GM21825 (cell line): Measurements from ENCODE around the gene FAAP100.
"Not testable (repeated sequence)": the region's sequence is repeated elsewhere in the genome, so short reads cannot be mapped to it uniquely, and the experiment has no call there.

Source experiments
- ATAC-seq: cut with Tn5 transposase; IDR thresholded peaks from one replicate; pipeline ENCODE4 v1.9.1; 2021; ENCODE audit warnings: mild to moderate bottlenecking, moderate library complexity; ENCODE audit not compliant: unreplicated experiment

The FAAP100 gene

GRCh38 chr17:81539961-81540675, 12.0 kb downstream of the FAAP100 start:
- no peak for ATAC-seq

- no peak for ATAC-seq
Measured at GRCh38 chr17:81539571-81539900, 12.6 kb downstream of the FAAP100 start.

DNA sequence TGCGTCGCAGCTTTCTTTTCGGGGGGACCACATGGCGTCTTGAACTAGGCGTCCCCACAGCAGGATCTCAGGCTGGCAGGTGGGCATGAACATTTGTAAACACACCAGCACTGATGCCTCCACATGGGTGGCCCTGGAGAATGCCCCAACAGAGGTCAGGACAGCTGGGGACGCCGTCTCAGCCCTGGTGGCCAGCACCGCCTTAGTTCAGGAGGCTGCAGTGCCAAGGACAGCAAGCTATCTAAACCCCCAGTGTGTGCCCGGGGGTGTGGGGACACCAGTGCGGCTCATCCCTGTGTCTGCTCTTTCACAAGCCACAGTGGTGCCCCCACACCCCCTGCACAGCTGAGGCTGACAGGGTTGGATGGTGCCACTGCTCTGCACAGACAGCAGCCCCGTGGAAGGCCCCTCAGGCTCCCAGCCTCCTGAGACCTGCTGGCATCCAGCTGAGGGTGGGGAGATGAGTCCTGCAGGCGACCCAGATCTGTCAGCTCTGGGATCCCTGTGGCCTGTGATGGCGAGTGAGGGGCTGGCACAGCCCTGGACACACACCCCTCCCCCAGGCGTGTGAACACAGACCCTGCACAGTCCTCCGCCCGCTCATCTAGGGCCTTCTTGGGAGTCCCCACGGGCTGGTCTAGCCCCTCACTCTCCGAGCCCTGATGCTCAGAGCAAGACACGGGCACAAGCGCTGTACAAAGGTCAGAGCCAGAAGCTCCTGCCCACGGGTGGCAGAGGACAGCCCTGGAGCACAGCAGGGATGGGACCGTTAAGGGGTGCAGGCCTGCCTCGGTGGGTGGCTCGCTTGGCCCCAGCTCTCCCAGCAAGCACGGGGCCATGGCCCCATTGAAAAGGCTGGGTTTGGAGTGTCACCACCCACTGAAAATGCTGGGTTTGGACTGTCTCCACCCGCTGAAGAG, 13.2 kb downstream of the FAAP100 start:
- ATAC-seq = no peak

- no peak for ATAC-seq
Measured at GRCh38 chr17:81537856-81538555, 14.1 kb downstream of the FAAP100 start.

- no peak for ATAC-seq
Measured at GRCh38 chr17:81537343-81537855, 14.8 kb downstream of the FAAP100 start.

- ATAC-seq = no peak
Measured at GRCh38 chr17:81536299-81537290, 15.6 kb downstream of the FAAP100 start.

GRCh38 chr17:81535480-81536298, 16.5 kb downstream of the FAAP100 start:
- ATAC-seq = no peak

DNA sequence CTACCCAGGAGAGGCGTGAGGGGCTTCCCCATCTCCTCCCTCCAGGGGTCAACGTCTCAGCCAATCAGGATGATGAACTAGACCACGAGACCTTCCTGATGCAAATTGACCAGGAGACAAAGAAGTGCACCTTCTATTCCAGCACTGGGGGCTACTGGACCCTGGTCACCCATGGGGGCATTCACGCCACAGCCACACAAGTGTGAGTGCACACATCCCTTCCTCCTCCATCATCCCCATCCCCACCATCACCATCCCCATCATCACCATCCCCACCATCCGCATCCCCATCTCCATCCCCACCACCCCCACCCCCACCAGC, 17.2 kb downstream of the FAAP100 start:
- no peak for ATAC-seq

DNA sequence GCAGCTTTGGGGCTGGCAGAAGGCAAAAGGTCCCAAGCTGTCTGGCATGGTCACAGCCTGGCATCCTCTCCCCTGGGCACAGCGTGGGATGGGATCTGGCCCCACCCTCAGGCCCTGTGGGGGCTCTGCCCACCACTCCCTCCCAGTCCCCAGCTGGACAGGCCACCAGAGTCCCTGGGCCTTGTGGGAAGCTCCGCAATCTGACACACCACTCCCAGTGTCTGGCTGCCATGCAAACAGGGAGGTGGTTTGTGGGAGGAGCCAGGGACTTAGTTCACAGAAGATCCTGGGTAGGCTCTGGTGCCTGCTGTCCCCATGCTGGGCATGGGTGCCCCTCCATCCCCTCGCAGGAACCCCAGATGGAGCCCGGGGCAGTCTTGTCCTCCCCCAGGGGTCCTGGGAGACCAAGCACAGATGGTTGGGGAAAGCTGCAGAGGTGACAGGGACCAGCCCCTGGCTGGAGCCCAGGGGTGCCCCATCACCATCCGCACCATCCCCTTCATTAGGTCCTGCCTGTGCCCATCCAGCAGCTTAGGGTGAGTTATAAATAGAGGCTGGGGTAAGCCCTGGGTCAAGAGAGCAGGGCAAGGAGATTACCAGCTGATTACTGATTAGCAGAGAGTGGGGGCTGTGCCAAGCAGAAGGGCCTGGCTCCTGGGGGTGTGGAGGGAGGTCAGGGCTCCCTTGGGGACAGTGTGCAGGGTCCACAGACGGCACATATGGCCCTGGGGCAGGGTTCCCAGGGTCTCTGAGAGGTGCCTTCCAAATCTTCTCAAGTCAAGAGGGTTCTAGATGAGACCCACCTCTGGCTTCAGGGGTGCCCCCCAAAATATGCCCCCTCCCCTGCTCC, 17.8 kb downstream of the FAAP100 start:
- no peak for ATAC-seq

DNA sequence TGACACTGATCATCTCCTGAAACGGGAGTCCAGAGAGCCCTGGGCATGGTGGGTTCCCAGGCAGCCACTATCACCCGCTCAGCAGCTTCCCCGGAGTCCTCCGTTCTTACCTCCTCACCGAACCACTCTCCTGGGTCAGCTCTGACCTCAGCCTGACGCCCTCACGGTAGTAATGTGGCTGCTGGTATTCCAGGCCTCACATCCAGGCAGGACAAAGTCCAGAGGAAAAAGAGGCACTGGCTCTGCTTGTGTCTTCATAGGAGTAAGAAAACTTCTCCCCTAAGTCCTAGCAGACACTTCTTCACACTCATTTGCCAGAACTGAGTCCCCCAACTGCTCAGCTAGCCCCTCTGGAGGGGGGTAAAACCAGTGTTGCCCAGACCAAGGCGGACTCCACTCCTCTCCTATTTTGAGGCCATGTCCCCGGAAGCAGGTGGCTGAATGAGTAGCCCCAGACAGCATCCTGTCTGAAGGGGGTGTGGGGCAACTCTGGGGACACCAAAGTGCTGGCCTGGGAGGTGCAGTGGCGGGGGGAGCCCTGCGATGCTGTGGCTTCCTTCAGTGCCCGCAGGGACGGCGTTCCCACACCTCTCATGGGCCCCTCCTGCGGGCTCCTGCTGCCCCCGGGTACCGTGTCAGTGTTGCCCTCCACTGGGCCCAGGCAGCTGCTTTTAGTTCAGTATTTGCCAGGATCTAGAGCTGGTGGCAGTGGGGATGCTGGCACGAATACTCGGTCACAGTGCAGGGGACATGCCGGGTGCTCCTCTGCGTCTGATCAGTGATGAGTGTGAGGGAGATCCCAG, 18.6 kb downstream of the FAAP100 start:
- no peak for ATAC-seq

DNA sequence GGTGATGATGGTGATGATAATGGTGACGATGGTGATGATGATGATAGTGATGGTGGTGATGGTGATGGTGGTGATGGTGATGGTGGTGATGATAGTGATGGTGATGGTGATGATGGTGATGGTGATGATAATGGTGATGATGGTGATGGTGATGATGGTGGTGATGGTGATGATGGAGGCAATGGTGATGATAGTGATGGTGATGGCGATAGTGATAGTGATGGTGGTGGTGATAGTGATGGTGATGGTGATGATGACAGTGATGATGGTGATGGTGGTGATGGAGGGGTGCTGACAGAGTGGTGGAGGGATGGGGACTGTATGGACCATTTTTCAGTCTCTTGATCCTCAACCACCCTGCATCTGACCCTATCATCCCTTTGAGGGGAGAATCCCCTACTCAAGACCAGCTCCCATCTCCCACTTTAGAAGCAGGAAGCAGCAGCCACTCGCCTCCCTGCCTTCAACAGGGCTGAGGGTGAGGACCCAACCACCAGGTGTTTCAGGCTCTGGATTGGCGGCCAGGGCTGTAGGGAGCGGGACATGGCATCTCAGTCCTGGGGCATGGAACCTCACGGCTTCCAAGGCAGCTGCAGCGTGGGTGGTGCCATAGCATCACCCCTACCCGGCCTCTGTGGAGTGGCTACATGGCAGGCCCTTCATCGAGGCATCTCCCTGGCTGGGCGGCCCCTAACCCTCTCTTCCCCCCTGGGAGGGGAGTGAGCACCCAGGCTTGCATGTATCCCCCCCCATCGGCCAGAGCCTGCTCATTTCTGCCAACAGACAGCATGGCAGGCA, 19.5 kb downstream of the FAAP100 start:
- ATAC-seq = no peak

DNA sequence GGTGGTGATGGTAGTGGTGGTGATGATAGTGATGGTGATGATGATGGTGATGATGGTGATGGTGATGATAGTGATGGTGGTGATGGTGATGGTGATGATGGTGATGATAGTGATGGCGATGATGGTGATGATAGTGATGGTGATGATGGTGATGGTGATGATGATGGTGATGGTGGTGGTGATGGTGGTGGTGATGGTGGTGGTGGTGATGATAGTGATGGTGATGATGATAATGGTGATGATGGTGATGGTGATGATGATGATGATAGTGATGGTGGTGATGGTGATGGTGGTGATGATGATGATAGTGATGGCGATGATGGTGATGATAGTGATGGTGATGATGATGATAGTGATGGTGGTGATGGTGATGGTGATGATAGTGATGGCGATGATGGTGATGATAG, 20.2 kb downstream of the FAAP100 start:
- ATAC-seq = not testable (repeated sequence)

- ATAC-seq = not testable (repeated sequence)
Measured at GRCh38 chr17:81531013-81531412, 21.1 kb downstream of the FAAP100 start.

- no peak for ATAC-seq
Measured at GRCh38 chr17:81529437-81529803, 22.7 kb downstream of the FAAP100 start.

DNA sequence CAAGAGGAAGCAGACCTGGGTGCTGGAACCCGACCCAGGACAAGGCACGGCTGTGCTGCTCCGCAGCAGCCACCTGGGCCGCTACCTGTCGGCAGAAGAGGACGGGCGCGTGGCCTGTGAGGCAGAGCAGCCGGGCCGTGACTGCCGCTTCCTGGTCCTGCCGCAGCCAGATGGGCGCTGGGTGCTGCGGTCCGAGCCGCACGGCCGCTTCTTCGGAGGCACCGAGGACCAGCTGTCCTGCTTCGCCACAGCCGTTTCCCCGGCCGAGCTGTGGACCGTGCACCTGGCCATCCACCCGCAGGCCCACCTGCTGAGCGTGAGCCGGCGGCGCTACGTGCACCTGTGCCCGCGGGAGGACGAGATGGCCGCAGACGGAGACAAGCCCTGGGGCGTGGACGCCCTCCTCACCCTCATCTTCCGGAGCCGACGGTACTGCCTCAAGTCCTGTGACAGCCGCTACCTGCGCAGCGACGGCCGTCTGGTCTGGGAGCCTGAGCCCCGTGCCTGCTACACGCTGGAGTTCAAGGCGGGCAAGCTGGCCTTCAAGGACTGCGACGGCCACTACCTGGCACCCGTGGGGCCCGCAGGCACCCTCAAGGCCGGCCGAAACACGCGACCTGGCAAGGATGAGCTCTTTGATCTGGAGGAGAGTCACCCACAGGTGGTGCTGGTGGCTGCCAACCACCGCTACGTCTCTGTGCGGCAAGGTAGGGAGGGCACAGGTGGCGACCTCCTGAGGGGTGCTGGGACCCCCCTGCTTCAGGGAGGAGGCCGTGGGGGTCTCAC, 23.3 kb downstream of the FAAP100 start:
- ATAC-seq = no peak

- no peak for ATAC-seq
Measured at GRCh38 chr17:81528384-81528650, 23.8 kb downstream of the FAAP100 start.
